ENCODE data around the gene GPSM3. TPM values are rescaled to one million over a fixed set of nuclear protein-coding genes. Genes with fewer than 3 reads are reported as not detected.
"Not testable (repeated sequence)": the region's sequence is repeated elsewhere in the genome, so short reads cannot be mapped to it uniquely, and the experiment has no call there.

Gene GPSM3
- total RNA-seq, 1 donor = 2.6 TPM

DNA sequence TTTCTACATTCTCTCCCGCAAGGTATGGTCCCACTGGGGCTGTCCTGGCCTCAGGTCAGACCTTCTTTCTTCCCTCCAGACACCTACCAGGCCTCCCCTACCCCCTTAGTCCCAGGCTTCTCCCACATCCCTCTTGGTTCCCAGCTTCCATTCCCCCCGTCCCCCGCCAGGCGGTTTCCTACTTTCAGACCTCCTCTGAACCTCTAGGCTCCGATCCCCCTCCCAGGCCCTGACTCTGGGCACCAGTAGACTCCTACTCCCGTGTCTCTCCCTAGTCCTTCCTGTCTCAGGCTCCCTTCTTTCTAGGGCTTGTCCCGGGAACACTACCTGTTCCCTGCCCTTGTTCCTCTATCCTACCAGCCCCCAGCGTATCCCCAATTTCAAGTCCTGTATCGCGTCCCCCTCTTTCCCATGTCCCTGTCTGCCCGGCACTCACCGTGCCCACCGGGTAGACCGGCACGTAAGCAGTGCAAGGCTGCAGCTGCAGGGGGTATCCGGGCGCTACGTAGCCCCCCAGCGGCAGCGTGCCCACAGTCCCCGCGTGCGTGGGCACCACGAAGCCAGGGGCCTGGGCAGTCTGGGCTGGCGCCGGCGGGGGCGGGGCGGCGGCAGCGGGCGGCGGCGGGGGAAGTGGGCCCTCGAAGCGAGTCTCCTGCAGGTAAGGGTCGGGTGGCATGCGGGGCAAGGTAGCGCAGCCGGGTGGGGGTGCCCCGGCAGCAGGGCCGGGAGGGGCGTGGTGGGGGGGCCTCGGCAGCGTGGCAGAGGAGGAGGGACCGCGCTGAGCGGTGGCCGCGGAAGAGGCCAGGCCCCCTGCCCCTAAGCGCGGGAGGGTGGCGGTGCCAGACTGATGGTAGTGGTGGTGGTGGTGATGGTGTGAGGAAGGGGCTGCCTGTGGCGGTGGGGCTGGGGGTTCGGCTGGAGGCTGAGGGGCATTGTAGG lies 42.2 kb downstream of the GPSM3 start:
- TF ChIP-seq, protein P1, sequence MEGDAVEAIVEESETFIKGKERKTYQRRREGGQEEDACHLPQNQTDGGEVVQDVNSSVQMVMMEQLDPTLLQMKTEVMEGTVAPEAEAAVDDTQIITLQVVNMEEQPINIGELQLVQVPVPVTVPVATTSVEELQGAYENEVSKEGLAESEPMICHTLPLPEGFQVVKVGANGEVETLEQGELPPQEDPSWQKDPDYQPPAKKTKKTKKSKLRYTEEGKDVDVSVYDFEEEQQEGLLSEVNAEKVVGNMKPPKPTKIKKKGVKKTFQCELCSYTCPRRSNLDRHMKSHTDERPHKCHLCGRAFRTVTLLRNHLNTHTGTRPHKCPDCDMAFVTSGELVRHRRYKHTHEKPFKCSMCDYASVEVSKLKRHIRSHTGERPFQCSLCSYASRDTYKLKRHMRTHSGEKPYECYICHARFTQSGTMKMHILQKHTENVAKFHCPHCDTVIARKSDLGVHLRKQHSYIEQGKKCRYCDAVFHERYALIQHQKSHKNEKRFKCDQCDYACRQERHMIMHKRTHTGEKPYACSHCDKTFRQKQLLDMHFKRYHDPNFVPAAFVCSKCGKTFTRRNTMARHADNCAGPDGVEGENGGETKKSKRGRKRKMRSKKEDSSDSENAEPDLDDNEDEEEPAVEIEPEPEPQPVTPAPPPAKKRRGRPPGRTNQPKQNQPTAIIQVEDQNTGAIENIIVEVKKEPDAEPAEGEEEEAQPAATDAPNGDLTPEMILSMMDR (IDR thresholded peaks at IDR 0.05; ENCODE audit: insufficient read depth, low read depth, low read length) = no peak
- no peak for DNase-seq (ENCODE audit: low read depth)
- peak overlapping the region; percentile 75 for H3K4me3 ChIP-seq (ENCODE audit: low read depth, low read length)

DNA sequence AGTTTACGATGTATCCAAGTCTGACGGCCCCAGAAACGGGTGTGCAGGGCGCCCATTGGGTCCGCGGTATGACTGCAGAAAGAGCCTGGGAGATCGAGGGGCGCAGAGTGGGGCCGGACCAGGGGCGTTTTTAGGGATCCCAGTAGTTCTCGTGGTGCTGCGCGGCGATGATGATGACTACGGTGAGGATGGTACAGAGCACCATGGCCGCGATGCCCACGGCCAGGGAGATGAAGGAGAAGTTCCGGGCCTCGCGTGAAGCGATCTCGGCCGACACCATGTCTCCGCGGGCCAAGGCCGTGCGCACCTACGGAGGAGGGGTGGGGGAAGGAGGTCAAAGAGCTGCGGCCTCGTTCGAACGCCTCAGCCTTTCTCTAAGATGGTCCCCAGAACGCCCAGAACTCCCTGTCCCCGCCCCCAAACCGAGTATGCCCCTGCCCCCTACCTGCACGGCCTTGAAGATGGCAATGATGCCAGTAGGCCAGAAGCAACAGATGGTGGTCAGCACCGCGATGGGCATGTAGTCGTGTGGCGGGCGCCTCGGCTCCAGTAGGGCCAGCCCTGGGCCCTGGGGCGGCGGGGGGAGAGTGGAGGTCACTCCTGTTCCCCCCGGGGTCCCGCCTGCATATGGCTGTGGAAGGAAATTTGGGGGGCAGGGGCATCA lies 43.2 kb downstream of the GPSM3 start:
- DNase-seq (ENCODE audit: low read depth) = no peak
- no peak overlapping the region for H3K4me3 ChIP-seq (ENCODE audit: low read depth, low read length)
- TF ChIP-seq, protein P1 (IDR thresholded peaks at IDR 0.05; ENCODE audit: insufficient read depth, low read depth, low read length) = no peak

DNA sequence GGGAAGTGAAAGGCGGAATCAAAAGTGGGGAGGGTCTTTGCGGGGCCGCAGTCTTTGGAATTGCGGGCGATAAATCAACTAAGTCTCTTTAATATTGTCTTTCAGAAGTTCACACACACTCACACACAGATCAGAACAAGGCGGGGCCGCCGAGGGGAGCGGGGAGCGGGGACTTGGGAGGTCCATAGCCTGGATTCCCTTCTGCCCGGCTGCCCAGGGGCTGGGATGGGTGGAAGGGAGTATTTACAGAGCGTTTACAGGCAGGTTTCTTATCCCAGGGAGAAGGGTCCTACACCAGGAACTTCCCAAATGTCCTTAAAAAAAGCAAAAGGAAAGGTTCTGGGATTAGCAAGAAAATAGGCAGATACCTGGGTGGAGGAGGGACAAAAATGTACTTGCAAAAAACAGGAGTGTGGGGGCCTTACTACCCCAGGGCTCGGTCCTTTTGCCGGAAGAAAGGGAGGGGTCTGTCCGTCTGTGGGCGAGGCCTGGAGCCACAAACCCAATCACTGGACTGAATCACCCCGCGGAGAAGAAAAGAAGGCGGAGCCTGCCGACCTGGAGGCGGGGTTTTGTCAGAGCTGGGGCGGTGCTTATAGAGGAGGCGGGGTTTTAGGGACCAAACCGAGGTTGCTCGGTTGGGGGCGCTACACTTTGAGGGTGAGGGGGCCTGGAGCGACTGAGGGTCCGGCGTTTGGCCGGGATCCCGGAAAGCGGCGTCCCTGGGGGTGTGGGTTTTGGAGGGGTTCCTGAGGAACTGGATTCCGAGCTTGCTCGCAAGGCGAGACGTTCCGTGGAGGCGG lies 44.0 kb downstream of the GPSM3 start:
- no peak overlapping the region for H3K4me3 ChIP-seq (ENCODE audit: low read depth, low read length)
- TF ChIP-seq, protein P1 (IDR thresholded peaks at IDR 0.05; ENCODE audit: insufficient read depth, low read depth, low read length) = no peak
- DNase-seq (ENCODE audit: low read depth) = no peak

DNA sequence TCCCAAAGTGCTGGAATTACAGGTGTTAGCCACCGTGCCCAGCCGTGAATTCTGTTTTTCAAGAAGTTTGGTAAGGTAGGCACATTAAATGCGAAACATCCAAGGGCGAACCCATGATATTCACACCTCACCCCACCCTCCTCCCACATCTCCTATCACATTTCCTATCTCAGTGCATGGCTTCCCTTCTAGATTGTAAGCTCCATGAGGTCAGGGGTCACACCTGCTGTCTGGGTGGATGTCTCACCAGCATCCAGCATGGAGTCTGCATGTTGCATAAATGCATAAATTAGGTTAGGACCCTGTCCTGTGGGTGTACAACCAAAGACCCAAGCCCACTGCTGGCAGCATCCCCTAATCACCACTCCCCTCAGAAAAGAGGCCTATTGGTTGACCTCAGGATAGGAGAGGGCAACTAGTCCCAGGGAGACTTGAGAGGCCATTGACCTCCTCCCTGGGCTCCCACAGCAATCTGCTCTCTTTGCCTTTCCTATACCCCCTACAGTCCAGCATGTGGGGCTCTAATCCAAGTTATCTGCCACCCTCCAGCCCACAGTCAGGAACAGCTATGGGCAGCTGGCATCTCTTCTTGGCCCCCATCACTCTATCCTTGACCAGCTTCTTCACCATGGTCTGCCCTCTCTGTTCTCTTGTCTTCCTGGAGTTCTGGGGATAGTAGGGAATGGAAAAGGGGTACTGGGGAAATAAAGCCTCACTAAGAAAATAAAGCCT lies 44.9 kb downstream of the GPSM3 start:
- DNase-seq (ENCODE audit: low read depth) = no peak
- no peak overlapping the region for H3K4me3 ChIP-seq (ENCODE audit: low read depth, low read length)
- TF ChIP-seq, protein P1 (IDR thresholded peaks at IDR 0.05; ENCODE audit: insufficient read depth, low read depth, low read length) = no peak

DNA sequence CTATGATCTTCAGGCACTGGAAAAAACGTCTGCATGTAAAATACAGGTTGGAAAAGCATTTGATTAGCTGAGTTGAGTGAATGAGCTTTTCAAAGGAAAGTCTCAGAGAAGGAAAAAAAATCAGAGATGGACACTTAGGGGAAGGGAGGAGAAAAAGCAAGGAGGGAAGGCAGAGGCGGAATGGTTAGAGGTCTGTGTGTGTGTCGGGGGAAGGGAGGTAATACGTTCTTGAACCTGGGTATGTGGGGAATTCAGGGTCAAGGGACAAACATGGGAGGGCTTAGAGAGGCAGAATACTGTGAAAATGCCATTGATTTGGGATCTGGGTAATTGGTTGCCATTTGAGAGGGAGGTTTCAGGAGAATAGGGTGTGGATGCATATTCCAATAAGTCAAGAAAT lies 45.8 kb downstream of the GPSM3 start:
- TF ChIP-seq, protein P1 (IDR thresholded peaks at IDR 0.05; ENCODE audit: insufficient read depth, low read depth, low read length) = no peak
- DNase-seq (ENCODE audit: low read depth) = no peak
- H3K4me3 ChIP-seq (ENCODE audit: low read depth, low read length) = no peak overlapping the region

DNA sequence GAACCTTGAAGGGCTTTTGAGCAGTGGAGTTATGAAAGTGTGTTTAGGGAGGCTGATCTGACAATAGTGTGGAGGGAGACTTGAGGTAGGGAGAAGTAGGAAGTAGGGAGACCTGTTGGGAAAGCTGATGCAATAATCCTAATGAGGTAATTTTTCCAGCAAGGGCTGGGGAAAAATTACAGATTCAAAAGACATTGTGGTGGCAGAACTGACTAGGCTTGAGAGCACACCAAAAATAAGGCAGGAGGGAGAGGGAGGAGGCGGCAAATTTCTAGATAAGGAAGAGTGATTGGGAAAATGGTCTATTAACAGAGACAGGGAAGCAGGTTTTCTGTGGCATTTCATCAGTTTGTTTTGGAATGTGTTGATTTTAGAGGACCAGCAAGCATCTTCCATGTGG lies 46.2 kb downstream of the GPSM3 start:
- DNase-seq (ENCODE audit: low read depth) = no peak
- TF ChIP-seq, protein P1 (IDR thresholded peaks at IDR 0.05; ENCODE audit: insufficient read depth, low read depth, low read length) = no peak
- no peak overlapping the region for H3K4me3 ChIP-seq (ENCODE audit: low read depth, low read length)

DNA sequence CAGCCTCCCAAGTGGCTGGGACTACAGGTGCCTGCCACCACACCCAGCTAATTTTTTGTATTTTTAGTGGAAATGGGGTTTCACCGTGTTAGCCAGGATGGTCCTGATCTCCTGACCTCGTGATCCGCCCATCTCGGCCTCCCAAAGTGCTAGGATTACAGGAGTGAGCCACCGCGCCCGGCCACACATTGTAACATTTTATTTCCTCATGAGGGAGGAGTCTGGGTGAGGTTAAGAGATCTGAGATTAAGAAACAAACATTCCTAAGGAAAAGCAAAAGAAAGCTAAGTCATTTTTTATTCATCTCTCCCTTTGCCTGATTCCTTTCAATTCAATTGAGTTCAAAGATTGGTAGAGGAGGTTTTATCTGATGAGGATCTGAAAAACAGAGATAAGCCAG lies 48.2 kb downstream of the GPSM3 start:
- H3K4me3 ChIP-seq (ENCODE audit: low read depth, low read length); DNase-seq (ENCODE audit: low read depth): not testable (repeated sequence)
